ENCODE data around the gene ULK4. TPM values are rescaled to one million over a fixed set of nuclear protein-coding genes. Genes with fewer than 3 reads are reported as not detected.

Gene ULK4
- total and polyA plus RNA-seq, 2 of the 8 experiments (the other 6 are each of a cell fraction or from before 2014, with no cell fraction given): 3.0 to 10.8 TPM

DNA sequence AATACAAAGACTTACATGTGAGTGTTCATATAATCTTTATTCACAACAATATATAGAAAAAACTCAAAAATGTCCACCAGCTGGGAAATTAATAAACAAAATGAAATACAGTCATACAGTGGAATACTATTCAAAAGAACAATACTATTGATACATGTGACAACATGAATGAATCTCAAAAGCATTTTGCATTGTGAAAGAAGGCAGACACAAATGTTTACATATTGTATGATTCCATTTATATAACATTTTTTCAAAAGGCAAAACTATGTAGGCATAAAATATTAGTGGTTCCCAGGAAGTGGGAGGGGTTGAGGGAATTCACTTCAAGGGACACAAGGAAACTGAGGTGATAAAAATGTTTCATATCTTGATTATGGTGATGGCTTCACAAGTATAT is 459.4 kb downstream of the ULK4 start (continued):
- TF ChIP-seq CHD7 (IDR thresholded peaks at IDR 0.05; ENCODE audit: insufficient replicate concordance, low read length): no peak
- no peak for TF ChIP-seq EGR1 (IDR thresholded peaks at IDR 0.05; ENCODE audit: borderline replicate concordance, low read depth, low read length)
- TF ChIP-seq SP2 (IDR thresholded peaks at IDR 0.05; ENCODE audit: low read length): no peak

Data from H1 (cell line).